HL-60 (cell line): ENCODE measurements around the gene NFE2L1.

Experiments
- SPI1 ChIP-seq: IDR thresholded peaks from 2 replicates; pipeline ENCODE4 v1.6.1; 2012; ENCODE audit warnings: low read depth, mild to moderate bottlenecking, borderline replicate concordance
- TF ChIP-seq, protein P1 (sequence below): IDR thresholded peaks from one replicate; pipeline ENCODE4 v1.5.1; 2011; ENCODE audit warnings: low read length, control low read depth, inconsistent platforms; ENCODE audit not compliant: insufficient read depth
- TF ChIP-seq, protein P2 (sequence below): IDR thresholded peaks from 2 replicates; pipeline ENCODE4 v1.6.1; 2012; ENCODE audit warnings: low read depth; ENCODE audit not compliant: insufficient replicate concordance

DNA sequence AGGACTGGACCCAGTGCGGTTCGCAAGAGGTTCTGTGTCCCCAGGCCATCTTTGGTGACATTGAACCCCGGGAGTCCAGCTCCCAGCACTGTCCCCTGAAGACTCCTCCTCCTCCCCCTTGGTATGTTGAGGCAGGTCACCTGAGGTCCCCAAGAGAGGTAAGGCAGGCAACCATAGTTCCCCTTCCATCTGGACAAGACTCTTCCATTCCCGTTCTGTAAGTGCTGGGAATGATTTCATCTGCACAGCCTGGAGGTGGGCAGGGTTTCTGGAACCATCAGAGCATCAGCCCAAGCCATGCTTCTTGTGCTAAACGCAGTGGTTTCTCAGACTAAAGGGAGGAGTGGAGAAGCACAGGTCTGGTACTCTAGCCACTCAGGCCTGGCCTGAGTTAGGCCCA is 35.5 kb upstream of the NFE2L1 start:
- TF ChIP-seq, protein P1, sequence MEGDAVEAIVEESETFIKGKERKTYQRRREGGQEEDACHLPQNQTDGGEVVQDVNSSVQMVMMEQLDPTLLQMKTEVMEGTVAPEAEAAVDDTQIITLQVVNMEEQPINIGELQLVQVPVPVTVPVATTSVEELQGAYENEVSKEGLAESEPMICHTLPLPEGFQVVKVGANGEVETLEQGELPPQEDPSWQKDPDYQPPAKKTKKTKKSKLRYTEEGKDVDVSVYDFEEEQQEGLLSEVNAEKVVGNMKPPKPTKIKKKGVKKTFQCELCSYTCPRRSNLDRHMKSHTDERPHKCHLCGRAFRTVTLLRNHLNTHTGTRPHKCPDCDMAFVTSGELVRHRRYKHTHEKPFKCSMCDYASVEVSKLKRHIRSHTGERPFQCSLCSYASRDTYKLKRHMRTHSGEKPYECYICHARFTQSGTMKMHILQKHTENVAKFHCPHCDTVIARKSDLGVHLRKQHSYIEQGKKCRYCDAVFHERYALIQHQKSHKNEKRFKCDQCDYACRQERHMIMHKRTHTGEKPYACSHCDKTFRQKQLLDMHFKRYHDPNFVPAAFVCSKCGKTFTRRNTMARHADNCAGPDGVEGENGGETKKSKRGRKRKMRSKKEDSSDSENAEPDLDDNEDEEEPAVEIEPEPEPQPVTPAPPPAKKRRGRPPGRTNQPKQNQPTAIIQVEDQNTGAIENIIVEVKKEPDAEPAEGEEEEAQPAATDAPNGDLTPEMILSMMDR, result no peak
- TF ChIP-seq, protein P2, sequence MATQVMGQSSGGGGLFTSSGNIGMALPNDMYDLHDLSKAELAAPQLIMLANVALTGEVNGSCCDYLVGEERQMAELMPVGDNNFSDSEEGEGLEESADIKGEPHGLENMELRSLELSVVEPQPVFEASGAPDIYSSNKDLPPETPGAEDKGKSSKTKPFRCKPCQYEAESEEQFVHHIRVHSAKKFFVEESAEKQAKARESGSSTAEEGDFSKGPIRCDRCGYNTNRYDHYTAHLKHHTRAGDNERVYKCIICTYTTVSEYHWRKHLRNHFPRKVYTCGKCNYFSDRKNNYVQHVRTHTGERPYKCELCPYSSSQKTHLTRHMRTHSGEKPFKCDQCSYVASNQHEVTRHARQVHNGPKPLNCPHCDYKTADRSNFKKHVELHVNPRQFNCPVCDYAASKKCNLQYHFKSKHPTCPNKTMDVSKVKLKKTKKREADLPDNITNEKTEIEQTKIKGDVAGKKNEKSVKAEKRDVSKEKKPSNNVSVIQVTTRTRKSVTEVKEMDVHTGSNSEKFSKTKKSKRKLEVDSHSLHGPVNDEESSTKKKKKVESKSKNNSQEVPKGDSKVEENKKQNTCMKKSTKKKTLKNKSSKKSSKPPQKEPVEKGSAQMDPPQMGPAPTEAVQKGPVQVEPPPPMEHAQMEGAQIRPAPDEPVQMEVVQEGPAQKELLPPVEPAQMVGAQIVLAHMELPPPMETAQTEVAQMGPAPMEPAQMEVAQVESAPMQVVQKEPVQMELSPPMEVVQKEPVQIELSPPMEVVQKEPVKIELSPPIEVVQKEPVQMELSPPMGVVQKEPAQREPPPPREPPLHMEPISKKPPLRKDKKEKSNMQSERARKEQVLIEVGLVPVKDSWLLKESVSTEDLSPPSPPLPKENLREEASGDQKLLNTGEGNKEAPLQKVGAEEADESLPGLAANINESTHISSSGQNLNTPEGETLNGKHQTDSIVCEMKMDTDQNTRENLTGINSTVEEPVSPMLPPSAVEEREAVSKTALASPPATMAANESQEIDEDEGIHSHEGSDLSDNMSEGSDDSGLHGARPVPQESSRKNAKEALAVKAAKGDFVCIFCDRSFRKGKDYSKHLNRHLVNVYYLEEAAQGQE, result no peak
- no peak for TF ChIP-seq SPI1
